HepG2 (cell line): Measurements from ENCODE around the gene KIF13A. TPM values are rescaled to one million over a fixed set of nuclear protein-coding genes. Genes with fewer than 3 reads are reported as not detected.

ENCODE experiments used
- BORCS8-MEF2B ChIP-seq: sonication (generic); formaldehyde crosslinking; IDR thresholded peaks from 2 replicates; pipeline ENCODE4 v1.8.0; 2022; ENCODE audit warnings: mild to moderate bottlenecking, missing genetic modification reagents
- FOXO1 ChIP-seq: sonication (generic); formaldehyde crosslinking; IDR thresholded peaks from 2 replicates; pipeline ENCODE4 v1.4.0; 2020; ENCODE audit warnings: missing genetic modification reagents
- LCORL ChIP-seq, 2 experiments: fragments of 450-650 bp in 1 of 2; sonication (generic) in 1 of 2; formaldehyde crosslinking in 1 of 2; IDR thresholded peaks; 2 replicates each; pipeline versions ENCODE4 v1.5.0 to v1.6.1; 2017 to 2020; ENCODE audit warnings: antibody characterized with exemption in 1 of 2, missing genetic modification reagents in 1 of 2
- PHF8 ChIP-seq: sonication (generic); formaldehyde crosslinking; IDR thresholded peaks from 2 replicates; pipeline ENCODE4 v1.5.0; 2020; ENCODE audit warnings: missing genetic modification reagents
- SALL1 ChIP-seq: sonication (generic); formaldehyde crosslinking; IDR thresholded peaks from 2 replicates; pipeline ENCODE4 v1.8.0; 2022; ENCODE audit warnings: mild to moderate bottlenecking, missing genetic modification reagents
- ZMYM3 ChIP-seq: sonication (generic); formaldehyde crosslinking; IDR thresholded peaks from 2 replicates; pipeline ENCODE4 v1.5.1; 2020; ENCODE audit warnings: mild to moderate bottlenecking, missing genetic modification reagents
- polyA plus RNA-seq, 8 experiments: library from polyadenylated mRNA; depleted of rRNA in 3 of 8; stranded (reverse) in 7 of 8; unstranded in 1 of 8; fragments of >200 nt; fragmentation: Illumina TruSeq in 4 of 8; extraction: Trizol in 4 of 8; gene quantifications; 2 replicates each; pipeline versions ENCODE4 v1.2.1 to v1.2.3, GENCODE V29; 2011 to 2016; ENCODE audit warnings: low read depth in 4 of 8, missing spikeins in 1 of 8, mixed read lengths in 1 of 8; ENCODE audit not compliant: insufficient read depth in 1 of 8
- total RNA-seq, 5 experiments: library from RNA; depleted of rRNA; stranded (reverse); fragments of >200 nt; fragmentation: Illumina TruSeq; extraction: Trizol; gene quantifications; 2 replicates each; pipeline ENCODE4 v1.2.3, GENCODE V29; 2016; ENCODE audit warnings: low read depth in 1 of 5
- TF ChIP-seq, protein P1 (sequence below): sonication (generic); formaldehyde crosslinking; IDR thresholded peaks from 2 replicates; pipeline ENCODE4 v1.4.0; 2020; ENCODE audit warnings: mild to moderate bottlenecking, missing genetic modification reagents
- TF ChIP-seq, protein P2 (sequence below): sonication (generic); formaldehyde crosslinking; IDR thresholded peaks from 2 replicates; pipeline ENCODE4 v1.5.1; 2020; ENCODE audit warnings: mild to moderate bottlenecking, missing genetic modification reagents
- TF ChIP-seq, protein P3 (sequence below): IDR thresholded peaks from 2 replicates; pipeline ENCODE4 v1.6.1; 2018; ENCODE audit warnings: missing genetic modification reagents
- TF ChIP-seq, protein P4 (sequence below): sonication (generic); formaldehyde crosslinking; IDR thresholded peaks from 2 replicates; pipeline ENCODE4 v1.9.0; 2022; ENCODE audit warnings: missing genetic modification reagents, mild to moderate bottlenecking, borderline replicate concordance
- TF ChIP-seq, protein P5 (sequence below): sonication (generic); formaldehyde crosslinking; IDR thresholded peaks from 2 replicates; pipeline ENCODE4 v1.5.0; 2020; ENCODE audit warnings: missing genetic modification reagents
- TF ChIP-seq, protein P6 (sequence below): sonication (generic); formaldehyde crosslinking; IDR thresholded peaks from 2 replicates; pipeline ENCODE4 v1.4.0; 2020; ENCODE audit warnings: missing genetic modification reagents, borderline replicate concordance

Gene KIF13A
- total and polyA plus RNA-seq, 2 of the 13 experiments (the other 11 are each of a cell fraction or from before 2014, with no cell fraction given) = 21.1 to 37.2 TPM

DNA sequence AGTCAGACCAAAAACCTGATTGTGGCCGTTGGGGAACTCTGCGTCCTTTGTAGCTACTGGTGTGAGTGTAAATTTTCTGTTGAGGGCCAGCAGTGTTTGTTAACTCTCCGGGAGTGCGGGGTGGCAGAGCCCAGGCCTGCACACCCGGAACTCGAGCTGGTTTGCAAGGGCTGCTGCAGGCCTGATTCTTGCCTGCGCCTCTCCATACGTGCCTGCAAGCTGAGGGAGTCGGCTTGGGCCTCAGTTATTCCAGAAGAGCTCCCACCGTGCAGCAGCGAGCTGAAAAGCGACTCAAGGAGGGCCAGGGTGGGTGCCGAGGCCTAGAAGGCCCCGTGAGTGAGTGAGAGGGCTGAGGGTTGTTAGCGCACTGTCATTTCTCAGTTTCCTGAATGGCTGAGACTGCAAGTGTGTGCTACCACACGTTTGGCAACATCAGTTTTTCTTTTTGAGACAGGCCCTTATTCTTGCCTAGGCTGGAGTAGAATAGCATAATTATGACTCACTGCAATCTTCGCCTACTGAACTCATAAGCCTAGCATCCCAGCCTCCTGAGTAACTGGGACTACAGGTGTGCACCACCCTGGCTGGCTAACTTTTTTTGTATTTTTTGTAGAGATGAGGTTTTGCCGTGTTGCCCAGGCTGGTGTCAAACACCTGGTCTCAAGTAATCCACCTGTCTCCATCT is 33.9 kb upstream of the KIF13A start (continued):
- TF ChIP-seq, protein P1, sequence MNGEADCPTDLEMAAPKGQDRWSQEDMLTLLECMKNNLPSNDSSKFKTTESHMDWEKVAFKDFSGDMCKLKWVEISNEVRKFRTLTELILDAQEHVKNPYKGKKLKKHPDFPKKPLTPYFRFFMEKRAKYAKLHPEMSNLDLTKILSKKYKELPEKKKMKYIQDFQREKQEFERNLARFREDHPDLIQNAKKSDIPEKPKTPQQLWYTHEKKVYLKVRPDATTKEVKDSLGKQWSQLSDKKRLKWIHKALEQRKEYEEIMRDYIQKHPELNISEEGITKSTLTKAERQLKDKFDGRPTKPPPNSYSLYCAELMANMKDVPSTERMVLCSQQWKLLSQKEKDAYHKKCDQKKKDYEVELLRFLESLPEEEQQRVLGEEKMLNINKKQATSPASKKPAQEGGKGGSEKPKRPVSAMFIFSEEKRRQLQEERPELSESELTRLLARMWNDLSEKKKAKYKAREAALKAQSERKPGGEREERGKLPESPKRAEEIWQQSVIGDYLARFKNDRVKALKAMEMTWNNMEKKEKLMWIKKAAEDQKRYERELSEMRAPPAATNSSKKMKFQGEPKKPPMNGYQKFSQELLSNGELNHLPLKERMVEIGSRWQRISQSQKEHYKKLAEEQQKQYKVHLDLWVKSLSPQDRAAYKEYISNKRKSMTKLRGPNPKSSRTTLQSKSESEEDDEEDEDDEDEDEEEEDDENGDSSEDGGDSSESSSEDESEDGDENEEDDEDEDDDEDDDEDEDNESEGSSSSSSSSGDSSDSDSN (CRISPR knock-in tag) = peak; percentile 55; the same call in 1 of the 2 replicates
- TF ChIP-seq, protein P2, sequence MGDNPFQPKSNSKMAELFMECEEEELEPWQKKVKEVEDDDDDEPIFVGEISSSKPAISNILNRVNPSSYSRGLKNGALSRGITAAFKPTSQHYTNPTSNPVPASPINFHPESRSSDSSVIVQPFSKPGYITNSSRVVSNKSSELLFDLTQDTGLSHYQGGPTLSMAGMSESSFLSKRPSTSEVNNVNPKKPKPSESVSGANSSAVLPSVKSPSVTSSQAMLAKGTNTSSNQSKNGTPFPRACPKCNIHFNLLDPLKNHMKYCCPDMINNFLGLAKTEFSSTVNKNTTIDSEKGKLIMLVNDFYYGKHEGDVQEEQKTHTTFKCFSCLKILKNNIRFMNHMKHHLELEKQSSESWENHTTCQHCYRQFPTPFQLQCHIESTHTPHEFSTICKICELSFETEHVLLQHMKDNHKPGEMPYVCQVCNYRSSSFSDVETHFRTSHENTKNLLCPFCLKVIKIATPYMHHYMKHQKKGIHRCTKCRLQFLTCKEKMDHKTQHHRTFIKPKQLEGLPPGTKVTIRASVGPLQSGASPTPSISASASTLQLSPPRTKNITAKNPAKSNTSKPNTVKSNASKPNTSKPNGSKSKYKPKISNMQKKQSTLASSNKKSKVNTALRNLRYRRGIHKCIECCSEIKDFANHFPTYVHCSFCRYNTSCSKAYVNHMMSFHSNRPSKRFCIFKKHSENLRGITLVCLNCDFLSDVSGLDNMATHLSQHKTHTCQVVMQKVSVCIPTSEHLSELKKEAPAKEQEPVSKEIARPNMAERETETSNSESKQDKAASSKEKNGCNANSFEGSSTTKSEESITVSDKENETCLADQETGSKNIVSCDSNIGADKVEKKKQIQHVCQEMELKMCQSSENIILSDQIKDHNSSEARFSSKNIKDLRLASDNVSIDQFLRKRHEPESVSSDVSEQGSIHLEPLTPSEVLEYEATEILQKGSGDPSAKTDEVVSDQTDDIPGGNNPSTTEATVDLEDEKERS (CRISPR knock-in tag) = 0 out of 2 replicates have a peak, but pooled peaks have one; percentile 7
- no peak for TF ChIP-seq FOXO1 (CRISPR knock-in tag)
- TF ChIP-seq, protein P3, sequence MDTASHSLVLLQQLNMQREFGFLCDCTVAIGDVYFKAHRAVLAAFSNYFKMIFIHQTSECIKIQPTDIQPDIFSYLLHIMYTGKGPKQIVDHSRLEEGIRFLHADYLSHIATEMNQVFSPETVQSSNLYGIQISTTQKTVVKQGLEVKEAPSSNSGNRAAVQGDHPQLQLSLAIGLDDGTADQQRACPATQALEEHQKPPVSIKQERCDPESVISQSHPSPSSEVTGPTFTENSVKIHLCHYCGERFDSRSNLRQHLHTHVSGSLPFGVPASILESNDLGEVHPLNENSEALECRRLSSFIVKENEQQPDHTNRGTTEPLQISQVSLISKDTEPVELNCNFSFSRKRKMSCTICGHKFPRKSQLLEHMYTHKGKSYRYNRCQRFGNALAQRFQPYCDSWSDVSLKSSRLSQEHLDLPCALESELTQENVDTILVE (CRISPR knock-in tag) = no peak
- peak; percentile 63; the same call in 1 of the 2 replicates for TF ChIP-seq ZMYM3
- TF ChIP-seq, protein P4, sequence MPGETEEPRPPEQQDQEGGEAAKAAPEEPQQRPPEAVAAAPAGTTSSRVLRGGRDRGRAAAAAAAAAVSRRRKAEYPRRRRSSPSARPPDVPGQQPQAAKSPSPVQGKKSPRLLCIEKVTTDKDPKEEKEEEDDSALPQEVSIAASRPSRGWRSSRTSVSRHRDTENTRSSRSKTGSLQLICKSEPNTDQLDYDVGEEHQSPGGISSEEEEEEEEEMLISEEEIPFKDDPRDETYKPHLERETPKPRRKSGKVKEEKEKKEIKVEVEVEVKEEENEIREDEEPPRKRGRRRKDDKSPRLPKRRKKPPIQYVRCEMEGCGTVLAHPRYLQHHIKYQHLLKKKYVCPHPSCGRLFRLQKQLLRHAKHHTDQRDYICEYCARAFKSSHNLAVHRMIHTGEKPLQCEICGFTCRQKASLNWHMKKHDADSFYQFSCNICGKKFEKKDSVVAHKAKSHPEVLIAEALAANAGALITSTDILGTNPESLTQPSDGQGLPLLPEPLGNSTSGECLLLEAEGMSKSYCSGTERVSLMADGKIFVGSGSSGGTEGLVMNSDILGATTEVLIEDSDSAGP (CRISPR knock-in tag) = peak; percentile 38; the same call in 1 of the 2 replicates
- TF ChIP-seq SALL1 (CRISPR knock-in tag) = peak; percentile 24; the same call in 1 of the 2 replicates
- peak; percentile 55; the same call in 1 of the 2 replicates for TF ChIP-seq PHF8 (CRISPR knock-in tag)
- no peak for TF ChIP-seq LCORL (IDR thresholded peaks at IDR 0.05)
- 0 out of 2 replicates have a peak, but pooled peaks have one; percentile 29 for TF ChIP-seq LCORL (CRISPR knock-in tag; IDR thresholded peaks at IDR 0.05)
- TF ChIP-seq, protein P5, sequence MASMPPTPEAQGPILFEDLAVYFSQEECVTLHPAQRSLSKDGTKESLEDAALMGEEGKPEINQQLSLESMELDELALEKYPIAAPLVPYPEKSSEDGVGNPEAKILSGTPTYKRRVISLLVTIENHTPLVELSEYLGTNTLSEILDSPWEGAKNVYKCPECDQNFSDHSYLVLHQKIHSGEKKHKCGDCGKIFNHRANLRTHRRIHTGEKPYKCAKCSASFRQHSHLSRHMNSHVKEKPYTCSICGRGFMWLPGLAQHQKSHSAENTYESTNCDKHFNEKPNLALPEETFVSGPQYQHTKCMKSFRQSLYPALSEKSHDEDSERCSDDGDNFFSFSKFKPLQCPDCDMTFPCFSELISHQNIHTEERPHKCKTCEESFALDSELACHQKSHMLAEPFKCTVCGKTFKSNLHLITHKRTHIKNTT (CRISPR knock-in tag) = no peak
- TF ChIP-seq, protein P6, sequence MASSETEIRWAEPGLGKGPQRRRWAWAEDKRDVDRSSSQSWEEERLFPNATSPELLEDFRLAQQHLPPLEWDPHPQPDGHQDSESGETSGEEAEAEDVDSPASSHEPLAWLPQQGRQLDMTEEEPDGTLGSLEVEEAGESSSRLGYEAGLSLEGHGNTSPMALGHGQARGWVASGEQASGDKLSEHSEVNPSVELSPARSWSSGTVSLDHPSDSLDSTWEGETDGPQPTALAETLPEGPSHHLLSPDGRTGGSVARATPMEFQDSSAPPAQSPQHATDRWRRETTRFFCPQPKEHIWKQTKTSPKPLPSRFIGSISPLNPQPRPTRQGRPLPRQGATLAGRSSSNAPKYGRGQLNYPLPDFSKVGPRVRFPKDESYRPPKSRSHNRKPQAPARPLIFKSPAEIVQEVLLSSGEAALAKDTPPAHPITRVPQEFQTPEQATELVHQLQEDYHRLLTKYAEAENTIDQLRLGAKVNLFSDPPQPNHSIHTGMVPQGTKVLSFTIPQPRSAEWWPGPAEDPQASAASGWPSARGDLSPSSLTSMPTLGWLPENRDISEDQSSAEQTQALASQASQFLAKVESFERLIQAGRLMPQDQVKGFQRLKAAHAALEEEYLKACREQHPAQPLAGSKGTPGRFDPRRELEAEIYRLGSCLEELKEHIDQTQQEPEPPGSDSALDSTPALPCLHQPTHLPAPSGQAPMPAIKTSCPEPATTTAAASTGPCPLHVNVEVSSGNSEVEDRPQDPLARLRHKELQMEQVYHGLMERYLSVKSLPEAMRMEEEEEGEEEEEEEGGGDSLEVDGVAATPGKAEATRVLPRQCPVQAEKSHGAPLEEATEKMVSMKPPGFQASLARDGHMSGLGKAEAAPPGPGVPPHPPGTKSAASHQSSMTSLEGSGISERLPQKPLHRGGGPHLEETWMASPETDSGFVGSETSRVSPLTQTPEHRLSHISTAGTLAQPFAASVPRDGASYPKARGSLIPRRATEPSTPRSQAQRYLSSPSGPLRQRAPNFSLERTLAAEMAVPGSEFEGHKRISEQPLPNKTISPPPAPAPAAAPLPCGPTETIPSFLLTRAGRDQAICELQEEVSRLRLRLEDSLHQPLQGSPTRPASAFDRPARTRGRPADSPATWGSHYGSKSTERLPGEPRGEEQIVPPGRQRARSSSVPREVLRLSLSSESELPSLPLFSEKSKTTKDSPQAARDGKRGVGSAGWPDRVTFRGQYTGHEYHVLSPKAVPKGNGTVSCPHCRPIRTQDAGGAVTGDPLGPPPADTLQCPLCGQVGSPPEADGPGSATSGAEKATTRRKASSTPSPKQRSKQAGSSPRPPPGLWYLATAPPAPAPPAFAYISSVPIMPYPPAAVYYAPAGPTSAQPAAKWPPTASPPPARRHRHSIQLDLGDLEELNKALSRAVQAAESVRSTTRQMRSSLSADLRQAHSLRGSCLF = no peak
- 0 out of 2 replicates have a peak, but pooled peaks have one; percentile 28 for TF ChIP-seq BORCS8-MEF2B (CRISPR knock-in tag)
